NCI-H2227 (cell line): ENCODE data around the gene SCN1B.
"Not testable (repeated sequence)": the region's sequence is repeated elsewhere in the genome, so short reads cannot be mapped to it uniquely, and the experiment has no call there.

ENCODE experiments used
- DNase-seq: peaks from one replicate; lab custom pipeline; 2025; ENCODE audit not compliant: unreplicated experiment; lab: John Stamatoyannopoulos, UW

SCN1B gene

GRCh38 chr19:35034588-35035382, 4.5 kb downstream of the SCN1B start:
- DNase-seq = no peak

- DNase-seq = peak; percentile 60
These were observed 7.7 kb downstream of the SCN1B start for GRCh38 chr19:35037716-35038622.

- no peak for DNase-seq
These were observed 8.6 kb downstream of the SCN1B start for GRCh38 chr19:35038623-35039512.

- DNase-seq = no peak
These were observed 9.9 kb downstream of the SCN1B start for GRCh38 chr19:35039881-35040825.

GRCh38 chr19:35040826-35041547, 10.7 kb downstream of the SCN1B start:
- DNase-seq = no peak

- DNase-seq = no peak
These were observed 11.3 kb downstream of the SCN1B start, which contains the start of gene HPN for GRCh38 chr19:35041548-35042055. Gene HPN, plus strand, starts transcription at chr19:35041721. Its CDS starts 786 bp downstream, at chr19:35042507.

- DNase-seq = no peak
These were observed 11.9 kb downstream of the SCN1B start for GRCh38 chr19:35042056-35042730.

GRCh38 chr19:35042954-35043604, 12.8 kb downstream of the SCN1B start:
- DNase-seq = no peak

- no peak for DNase-seq
These were observed 13.6 kb downstream of the SCN1B start for GRCh38 chr19:35043906-35044305.

GRCh38 chr19:35044317-35045117, 14.2 kb downstream of the SCN1B start:
- DNase-seq = peak; percentile 81

GRCh38 chr19:35045667-35046300, 15.5 kb downstream of the SCN1B start:
- no peak for DNase-seq

GRCh38 chr19:35046461-35046860, 16.2 kb downstream of the SCN1B start:
- DNase-seq = no peak

GRCh38 chr19:35048911-35049411, 18.7 kb downstream of the SCN1B start:
- no peak for DNase-seq

GRCh38 chr19:35049456-35049855, 19.2 kb downstream of the SCN1B start:
- no peak for DNase-seq

- not testable (repeated sequence) for DNase-seq
These were observed 20.4 kb downstream of the SCN1B start for GRCh38 chr19:35050662-35051061.

GRCh38 chr19:35051268-35051667, 21.0 kb downstream of the SCN1B start:
- not testable (repeated sequence) for DNase-seq
